EL (cell line): ENCODE results near the gene PLA2G2C.

Experiments used
- DNase-seq: peaks from one replicate; pipeline ENCODE4 v3.0.0-alpha.2; 2016

Gene PLA2G2C

DNA sequence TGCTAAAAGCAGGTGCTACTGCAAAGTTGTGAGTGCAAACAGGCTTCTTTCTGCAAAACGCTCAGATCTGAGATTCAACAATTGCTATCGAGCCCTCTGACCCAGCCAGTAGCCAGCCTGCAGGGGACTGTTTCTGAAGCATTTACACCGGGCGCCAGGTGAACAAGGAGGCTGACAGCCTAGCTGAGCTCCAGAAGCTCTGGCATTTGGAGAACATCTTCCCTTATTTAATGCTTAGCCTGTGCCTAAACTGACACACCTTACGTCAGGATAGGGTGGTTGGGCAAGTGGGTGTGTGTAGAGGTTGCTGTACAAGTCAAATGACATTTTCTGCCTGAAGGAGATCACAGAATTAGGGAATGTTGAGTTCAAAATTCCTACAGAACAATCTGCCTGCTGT lies 15.8 kb upstream of the PLA2G2C start:
- no peak for DNase-seq

DNA sequence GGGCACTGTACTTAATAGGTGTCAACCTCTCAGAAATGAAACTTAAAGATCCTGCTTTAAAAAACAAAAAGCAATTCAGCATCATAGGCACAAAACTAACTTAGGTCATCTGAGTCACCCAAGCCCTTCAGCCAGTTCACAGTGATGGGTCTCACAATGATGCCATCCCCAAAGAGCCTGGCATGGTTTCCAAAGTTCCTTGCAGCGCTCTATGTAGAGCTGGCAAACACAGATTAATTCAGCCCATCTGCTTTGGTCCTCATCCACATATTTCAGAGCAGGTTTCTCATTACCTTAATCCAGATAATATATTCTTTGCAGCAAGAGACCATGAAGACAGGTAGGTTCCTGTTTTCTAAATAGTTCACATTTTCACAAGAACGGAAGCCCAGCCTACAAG lies 14.6 kb upstream of the PLA2G2C start:
- DNase-seq, result no peak

DNA sequence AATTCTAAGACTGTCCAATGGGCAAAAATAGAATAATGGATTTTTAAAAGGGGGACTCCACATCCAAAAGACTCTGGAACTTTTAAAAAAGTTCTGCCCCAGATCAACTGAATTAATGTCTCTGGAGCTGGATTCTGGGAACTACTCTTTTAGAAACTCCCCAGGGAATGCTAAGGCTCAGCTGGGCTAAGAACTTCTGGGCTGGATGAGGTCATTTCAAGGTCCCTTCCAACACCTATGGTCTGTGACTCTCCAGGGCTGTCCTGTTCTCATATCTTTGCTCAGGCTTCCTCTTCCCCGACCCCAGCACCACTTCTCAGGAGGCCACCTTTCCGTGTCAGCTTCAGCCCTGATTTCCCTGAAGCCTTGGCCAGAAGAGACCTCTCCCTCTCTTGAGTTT lies 13.5 kb upstream of the PLA2G2C start:
- no peak for DNase-seq

DNA sequence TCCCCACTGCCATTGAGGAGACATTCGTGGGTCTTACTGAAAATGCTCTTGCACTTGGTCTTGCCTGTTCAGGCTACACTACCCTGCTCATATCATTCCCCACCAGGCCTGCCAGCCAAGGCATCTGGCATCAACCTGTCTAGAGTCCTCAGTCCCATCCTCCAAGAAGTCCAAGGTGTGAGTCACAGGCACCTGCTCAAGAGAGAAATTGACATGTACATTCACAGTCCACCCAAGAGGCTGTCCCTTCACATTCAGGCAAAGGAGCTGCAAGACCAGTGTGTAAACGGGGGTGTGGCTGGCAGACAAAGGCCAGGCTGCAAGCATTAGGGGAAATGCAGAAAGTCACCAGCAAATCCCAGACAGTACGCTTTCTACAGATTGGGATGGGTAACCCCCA lies 13.1 kb upstream of the PLA2G2C start:
- no peak for DNase-seq

DNA sequence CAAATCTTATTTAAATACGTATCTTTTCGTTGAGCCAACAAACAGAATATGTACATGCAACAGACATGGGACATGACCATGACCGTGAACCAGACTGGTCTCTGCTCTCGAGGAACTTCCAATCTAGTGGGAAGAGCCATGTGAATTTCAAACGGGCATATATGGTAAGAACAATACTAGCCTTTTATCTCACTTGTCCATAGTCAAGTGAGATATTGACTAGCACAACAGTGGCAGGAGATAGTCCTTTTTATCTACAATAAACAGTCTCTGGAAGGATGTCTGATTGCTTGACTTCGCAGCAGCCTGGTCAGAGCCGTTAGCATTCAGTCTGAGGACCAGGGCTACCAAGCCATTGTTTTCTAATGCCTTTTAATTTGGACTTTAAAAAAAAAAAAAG lies 12.6 kb upstream of the PLA2G2C start:
- no peak for DNase-seq

DNA sequence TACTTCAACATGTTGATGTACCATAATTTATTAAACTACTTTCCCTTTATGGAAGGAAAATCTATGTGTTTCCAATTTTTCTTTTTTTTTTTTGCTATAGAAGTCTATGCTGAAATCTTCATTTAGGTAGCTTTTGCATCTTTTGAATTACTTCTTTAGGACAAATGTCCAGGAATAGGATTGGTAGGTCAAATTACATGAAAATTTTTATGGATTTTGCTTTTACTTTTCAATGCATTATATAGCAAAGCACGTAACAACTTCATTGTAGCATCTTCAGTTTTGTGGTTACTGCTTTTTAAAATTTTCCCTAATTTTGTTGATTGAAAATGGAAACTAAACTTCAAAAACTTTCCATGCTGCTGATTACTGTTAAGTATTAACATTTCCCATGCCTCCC lies 12.0 kb upstream of the PLA2G2C start:
- no peak for DNase-seq

DNA sequence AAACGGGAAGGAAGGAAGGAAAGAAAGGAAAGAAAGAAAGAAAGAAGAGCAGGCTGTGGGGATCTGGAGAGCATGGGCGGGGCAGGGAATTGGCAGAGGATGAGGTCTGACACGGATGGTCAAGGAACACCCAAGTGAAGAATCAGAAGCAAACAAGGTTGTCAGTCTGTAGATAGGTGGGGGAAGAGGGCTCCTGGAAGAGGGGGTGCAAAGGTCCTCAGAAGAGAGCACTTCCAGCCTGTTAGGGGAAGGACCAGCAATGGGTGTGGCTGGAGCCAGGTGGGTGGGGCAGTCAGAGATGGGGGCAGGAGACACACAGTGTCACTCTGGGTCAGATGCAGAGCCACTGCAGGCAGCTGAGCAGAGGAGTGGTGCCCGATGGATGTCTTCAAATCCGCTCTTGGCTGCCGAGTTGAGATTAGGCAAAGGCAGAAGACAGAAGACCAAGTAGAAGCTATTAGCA lies 11.0 kb upstream of the PLA2G2C start:
- DNase-seq, result no peak

DNA sequence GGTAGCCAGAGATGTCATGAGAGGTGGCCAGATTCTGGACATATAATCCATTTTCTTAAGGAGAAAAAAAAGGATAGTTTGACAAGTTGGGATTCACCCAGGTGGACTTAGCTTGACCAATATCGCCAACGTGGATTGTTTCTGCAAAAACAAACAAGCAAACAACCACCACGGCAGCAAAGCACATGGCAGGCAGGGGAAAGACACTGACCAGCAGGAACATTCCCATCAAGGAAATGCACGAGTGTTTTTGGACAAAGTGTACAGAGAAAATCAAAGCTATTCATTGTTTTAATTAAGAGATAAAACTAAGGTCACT lies 9.1 kb upstream of the PLA2G2C start:
- no peak for DNase-seq

DNA sequence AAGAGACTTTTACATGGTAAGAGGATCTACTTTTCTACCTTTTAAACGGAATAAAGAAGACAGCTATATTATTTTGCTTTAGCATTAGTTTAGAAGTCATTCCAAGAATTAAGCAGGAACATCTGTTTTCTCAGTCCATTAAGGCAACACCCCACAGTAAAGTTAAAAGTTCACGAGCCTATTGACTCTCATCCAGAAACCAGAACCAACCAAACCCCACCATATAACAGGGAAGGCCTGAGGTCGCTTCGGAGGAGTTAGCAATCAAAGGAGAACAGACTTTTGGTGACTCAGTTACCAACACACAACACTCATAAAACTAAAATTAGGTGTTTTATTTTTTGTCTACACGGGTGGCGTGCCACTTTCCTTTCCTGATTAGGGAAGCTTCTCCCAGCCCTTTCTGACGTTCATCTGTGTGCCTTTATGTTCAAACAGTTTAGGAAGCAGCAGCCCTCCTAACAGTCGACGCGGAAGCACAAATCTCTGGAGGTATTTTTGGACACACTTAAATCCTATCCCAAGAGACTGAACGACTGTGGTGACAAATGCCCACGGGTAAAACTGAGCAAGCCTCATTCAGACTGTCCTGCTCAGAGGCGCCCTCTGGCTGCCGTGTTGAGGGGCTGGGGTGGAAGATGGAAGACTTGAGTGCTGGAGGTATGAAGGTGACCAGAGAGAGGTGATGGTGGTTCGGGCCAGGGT lies 8.6 kb upstream of the PLA2G2C start:
- peak; percentile 51 for DNase-seq

DNA sequence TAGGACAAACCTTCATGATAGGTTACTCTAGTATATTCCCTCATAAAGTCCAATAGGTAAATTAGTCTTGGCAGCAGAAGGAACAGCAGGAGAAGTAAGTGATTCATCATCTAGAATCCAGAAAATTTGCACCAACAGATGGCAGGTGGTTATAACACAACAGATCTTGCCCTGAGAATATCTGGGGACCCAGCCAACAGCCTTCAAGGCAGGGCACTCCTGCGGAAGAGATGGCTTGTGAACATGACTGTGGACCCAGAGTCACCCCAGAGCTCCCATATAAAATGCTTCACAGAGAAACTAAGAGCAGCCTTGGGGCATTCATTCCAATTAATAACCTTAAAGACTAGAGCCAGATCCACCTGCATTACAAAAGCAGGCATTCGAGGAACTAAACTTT lies 7.9 kb upstream of the PLA2G2C start:
- DNase-seq, result no peak

DNA sequence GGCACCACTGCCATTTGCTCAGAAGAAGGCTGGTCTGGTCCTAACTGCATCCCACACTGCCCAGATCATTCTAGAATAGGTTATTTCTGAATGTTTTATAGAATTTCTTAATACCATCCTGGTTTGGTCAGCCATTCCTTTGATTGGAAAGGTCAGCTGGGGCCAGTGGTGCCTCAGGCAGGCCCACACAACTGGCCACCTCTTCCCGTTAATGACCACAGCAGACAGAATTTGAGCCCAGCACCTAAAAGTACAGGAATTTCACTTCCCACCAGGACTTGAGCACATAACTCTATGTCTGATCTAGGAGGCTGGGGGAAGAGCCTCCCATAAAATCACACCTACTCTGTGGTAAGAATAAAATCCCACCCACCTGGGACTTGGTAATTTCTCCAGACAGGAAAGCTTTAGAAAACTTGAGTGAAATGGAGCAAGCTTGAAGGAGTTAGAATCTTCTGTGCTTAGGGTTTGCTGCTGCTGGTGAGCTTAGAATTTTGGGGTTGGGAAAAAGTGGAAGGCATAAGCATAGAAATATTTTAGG lies 6.6 kb upstream of the PLA2G2C start:
- DNase-seq, result no peak

DNA sequence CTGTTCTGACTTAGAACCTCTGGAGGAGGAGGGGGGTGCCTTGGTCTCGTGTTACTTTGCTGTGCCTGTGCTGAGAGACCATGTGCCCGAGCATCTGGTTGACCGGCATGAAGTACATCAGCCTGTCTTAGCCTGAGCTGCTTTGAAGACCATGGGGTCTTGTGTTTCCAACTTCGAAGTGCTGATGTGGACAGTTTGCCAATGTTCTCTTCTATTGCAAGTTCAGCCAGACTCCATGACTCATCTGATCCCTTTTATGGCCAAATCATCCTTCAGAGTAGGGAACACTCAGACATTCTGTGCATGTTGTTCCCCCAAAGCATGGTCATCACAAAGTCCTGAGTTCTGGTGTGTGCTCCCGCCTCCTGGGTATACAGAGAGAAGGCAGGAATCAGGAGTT lies 6.0 kb upstream of the PLA2G2C start:
- DNase-seq, result no peak

DNA sequence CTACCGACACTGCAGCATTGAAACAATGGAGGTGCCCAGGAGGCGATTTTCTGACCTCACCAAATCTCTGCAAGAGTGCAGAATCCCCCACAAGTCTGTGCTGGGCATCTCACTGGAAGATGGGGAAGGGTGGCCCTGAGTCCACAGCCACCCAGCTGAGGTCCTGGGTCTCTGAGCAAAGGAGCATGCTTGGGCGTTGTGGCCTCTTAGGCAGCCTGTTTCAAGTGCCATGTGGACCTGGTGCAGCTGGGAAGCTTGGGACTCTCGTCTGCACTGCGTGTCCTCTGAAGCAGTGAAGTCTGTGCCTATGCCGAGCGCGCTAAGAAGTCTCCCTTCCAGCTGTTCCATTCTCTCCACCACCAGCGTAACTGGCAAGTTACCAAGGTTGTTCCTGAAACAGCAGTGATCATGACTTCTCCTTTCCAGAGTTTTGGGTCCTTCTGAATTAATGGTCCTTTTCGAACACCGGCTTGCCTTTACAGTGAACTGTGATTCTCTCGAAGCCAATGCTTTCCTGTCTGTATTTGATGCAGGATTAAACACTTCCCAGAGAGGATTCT lies 5.0 kb upstream of the PLA2G2C start:
- no peak for DNase-seq

DNA sequence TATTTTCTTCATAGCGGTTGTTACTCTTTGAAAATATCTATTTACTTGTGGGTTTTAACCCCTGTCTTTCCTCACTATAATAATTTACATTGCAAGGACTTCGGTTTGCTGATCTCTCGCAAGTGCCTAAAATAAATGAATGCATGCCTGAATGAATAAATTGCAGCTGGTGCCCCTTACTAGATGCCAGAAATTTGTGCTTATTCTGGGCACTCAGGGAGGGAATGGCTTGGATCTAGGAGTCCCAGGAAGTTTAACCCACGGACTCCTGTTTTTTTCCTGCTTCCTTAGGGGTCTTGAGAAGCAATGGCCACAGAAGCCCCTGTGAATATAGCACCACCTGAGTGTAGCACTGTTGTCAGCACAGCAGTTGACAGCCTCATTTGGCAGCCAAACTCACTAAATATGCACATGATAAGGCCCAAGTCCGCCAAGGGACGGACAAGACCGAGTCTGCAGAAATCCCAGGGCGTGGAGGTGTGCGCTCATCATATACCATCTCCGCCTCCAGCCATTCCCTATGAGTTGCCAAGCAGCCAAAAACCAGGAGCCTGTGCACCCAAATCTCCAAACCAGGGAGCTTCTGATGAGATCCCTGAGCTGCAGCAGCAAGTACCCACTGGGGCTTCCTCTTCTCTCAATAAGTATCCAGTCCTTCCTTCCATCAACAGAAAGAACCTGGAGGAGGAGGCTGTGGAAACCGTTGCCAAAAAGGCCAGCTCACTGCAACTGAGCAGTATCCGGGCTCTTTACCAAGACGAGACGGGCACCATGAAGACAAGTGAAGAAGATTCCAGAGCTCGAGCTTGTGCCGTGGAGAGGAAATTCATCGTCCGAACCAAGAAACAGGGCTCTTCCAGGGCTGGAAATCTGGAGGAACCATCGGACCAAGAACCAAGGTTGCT lies 4.2 kb upstream of the PLA2G2C start:
- no peak for DNase-seq

DNA sequence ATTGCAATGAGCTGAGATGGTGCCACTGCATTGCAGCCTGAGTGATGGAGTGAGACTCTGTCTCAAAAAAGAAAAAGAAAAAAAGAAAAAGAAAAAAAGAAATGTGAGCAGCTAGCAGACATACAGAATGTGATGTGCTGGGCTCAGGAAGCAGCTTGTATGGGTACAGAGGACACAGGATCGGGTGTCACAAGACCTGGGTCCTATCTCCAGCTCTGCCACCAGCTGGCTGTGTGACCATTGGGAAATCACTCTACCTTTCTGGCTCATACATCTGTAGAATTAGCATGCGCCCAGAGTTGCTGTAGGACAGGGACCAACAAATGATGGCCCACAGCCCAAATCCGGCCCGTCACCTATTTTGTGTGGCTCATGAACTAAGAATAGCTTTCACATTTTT lies 3.3 kb upstream of the PLA2G2C start:
- no peak for DNase-seq

DNA sequence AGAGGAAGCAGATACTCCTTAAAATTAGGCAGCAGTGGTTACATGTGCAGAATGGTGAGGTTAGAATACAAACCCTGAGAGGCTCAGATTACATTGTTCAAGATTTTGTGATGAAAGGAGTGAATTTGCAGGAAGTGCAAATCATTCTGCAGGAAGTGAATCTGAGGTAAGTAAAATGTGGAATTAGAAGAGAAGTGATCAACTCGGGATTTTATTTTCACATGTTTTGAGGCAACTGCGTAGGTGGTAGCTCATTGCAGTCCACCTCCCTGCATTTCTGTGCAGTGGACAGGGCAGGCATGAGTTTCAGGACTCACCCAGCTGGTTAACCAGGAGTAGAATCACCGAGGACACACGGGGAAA lies 2.1 kb upstream of the PLA2G2C start:
- DNase-seq, result no peak

DNA sequence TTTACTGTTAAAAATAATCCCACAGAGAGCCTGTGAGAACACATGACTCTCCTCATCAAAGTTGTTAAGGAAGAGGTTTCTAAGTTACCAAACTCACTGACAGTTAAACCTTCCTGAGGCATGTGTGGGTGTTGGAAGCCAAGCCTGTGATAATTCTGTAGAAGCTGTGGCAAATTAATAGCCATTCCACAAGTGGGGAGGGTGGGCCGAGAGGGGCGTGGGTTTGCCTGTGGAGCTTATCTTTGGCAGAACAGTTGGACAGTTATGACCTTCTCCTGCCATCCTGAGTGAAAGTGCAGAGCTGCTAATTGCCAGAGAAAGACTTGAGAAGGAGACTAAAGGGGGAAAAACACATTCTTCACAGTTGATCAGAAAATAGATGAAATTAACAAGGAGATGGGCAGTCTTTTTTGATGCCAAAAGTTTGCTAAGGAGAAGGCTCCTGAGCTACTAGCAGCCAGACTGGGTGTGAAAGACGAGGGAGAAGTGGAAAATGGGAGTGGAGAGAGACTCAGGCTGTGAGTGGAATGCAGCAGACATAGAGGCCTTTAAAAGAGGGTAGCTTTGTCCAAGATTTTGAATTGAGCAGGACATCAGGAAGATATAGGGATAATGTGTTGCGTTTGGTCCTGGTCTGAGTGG lies 1.6 kb upstream of the PLA2G2C start:
- no peak for DNase-seq

DNA sequence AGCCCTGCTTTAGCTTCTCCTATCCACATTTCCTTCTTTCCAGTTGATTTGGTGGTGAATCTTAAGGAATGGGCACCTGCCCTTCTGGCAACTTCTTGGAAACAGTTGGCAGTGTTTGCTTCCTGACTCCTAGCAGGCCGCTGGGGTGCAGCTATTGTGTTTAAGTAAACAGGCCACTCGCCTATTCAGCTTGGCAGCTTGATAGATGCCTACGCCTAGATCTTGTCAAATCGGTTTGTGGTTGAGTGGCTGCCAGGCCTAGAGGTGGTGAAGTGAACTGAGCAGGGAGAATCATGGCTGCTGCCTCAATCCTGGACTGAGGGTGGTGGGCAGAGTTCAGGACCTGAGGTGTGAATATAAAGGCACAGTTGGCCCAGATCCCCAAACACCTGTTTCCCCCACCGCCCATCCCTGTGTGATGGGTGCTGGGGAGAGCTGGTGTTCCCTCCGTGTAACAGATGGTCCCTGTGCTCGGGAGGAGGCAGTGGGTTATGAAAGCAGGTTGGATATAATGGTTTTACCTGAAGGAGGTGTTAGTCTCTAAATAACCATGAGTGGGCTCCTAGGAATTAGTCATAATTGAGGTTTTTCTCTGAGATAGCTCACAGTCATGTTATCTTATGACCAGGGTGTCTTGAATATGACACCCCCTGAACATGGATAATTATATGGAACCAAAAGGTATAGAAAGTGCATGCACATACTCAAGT lies 940 bp upstream of the PLA2G2C start:
- no peak for DNase-seq

DNA sequence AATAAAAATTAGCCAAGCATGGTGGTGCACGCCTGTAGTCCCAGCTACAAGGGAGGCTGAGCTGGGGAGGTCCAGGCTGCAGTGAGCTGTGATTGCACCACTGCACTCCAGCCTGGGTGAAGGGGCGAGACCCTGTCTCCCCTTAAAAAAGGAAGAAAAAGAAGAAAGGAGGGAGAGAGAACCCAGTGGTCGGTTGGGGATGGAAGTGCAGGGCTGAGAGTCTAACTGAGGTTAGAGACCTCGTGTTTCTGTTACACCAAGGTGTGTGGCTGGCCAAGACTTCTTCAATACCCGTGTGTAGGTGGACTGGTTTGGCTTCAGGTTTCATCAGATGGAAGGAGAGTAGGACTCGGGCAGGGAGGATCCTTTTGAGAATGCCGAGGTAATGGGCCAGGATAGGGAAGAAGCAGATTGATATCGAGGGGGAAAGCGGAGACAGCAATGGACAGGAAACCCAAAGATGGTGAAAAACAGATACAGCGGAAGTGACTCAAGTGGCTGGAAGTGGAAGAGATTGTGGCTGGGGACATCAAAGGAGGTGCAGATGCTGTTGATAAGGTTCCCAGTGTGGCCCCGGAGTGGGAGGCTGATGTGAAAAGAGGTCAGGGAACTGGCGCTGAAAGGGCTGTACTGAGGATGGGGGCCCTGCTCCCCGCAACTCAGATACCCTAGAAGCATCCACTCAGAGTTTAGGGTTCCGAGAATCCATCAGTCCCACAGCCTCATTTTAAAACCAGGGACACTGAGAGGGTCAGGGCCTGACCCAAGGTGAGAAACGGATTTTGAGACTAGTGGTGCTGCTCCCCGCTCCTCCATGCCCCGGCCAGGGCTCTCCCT lies 1.1 kb downstream of the PLA2G2C start:
- DNase-seq, result no peak

DNA sequence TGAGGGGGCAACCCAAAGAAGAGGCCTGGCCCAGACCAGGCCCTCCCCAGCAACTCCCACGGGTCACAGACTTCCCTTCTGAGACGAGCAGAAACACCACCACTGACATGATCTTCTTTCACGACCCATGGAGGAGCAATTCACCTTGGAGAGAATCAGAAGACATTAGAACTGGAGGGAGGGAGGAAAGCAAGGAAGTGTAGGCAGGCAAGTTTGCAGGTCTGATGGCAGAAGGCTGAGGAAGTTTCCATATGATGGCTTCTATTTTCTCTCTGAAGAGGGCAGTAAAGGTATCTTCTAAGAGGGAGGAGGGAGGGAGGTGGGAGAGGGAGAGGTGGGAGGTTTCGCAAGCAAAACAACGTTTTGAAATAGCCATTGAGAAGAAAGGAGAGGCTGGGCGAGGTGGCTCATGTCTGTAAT lies 1.8 kb downstream of the PLA2G2C start:
- DNase-seq, result no peak

DNA sequence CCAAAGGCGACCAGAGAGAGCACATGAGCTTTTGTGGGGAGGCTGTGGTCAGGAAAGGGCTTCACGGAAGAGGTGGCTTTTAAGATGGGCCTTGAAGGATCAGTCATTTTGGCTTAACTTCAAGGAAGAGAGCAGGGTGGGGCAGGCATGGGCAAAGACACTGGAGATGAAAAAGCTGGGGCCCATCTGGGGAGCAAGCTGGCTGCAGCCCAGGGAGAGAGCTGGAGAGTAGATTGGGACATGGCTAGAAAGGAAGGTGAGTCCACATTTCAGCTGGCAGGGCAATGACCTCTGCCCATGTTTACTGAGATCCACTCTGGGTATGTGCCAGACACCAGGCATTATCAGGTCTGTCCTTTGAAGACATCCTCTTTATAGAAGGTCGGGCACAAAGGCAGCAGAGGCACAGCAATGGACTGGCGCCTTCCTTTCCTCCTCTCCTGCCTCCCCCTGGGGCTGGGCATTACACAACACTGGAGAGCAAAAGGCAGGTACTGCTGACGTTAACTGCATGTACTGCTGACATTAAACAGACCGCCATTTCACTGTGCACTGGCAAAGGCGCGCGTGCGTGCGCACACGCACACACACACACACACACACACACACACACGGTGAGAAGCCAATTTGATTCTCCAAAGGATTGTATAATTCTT lies 2.6 kb downstream of the PLA2G2C start:
- no peak for DNase-seq
